ENCODE results near the gene SEMA3F. TPM values are rescaled to one million over a fixed set of nuclear protein-coding genes. Genes with fewer than 3 reads are reported as not detected.

Gene SEMA3F
- polyA plus RNA-seq, 1 experiment: 11.4 TPM

- Histone ChIP-seq H3K4me3 (ENCODE audit: low read depth, low read length) (peak overlapping the region; percentile 76), H3K27me3 (ENCODE audit: control insufficient read depth, insufficient read depth, low read length) (no peaks in the 10 kb centered on the region), H3K36me3 (ENCODE audit: control insufficient read depth, insufficient read depth, low read length) (peaks cover 10% of the 10 kb centered on the region)
- no peak for TF ChIP-seq CTCF (IDR thresholded peaks at IDR 0.05; ENCODE audit: insufficient read depth, low read depth, low read length)
- ChIA-PET POLR2A (interaction anchor here (1.0 kb wide), 1 partner anchor 9 kb away, joined by 4 read pairs; no protein-coding TSS in a partner anchor), CTCF (interaction anchor here (0.6 to 3.8 kb wide), 8 partner anchors 9 to 110 kb away, joined by 3 to 41 read pairs (median 4); no protein-coding TSS in a partner anchor)
- peak; percentile 35 for DNase-seq (ENCODE audit: low read depth)
Observed at GRCh38 chr3:50237754-50238548, 82.8 kb downstream of the SEMA3F start.

GRCh38 chr3:50238549-50239026, 83.5 kb downstream of the SEMA3F start:
- Histone ChIP-seq H3K27me3 (ENCODE audit: control insufficient read depth, insufficient read depth, low read length) (no peaks in the 10 kb centered on the region), H3K4me3 (ENCODE audit: low read depth, low read length) (peak overlapping the region; percentile 76), H3K36me3 (ENCODE audit: control insufficient read depth, insufficient read depth, low read length) (peaks cover 10% of the 10 kb centered on the region)
- CTCF ChIA-PET: interaction anchor here (0.6 to 3.8 kb wide), 7 partner anchors 8 to 85 kb away, joined by 3 to 41 read pairs (median 3); no protein-coding TSS in a partner anchor
- POLR2A ChIA-PET: interaction anchor here (1.0 kb wide), 1 partner anchor 8 kb away, joined by 4 read pairs; no protein-coding TSS in a partner anchor
- DNase-seq (ENCODE audit: low read depth): no peak
- TF ChIP-seq CTCF (IDR thresholded peaks at IDR 0.05; ENCODE audit: insufficient read depth, low read depth, low read length): no peak

Small RNA genes lying within 50 kb of the gene (small RNA-seq; reads per million reads assigned to genes)
- not detected for gene MIR566 (ENCODE audit: insufficient read length, low read depth, low replicate concordance)
- not detected for gene MIR5787 (ENCODE audit: insufficient read length, low read depth, low replicate concordance)

Other genes with a start within 250 kb of the SEMA3F start
- gene MON1A, start 225.5 kb upstream of the SEMA3F start, polyA plus RNA-seq (2011; rRNA removed): 9.5 and 14.1 TPM in 2 replicates
- 33.4 and 46.6 TPM in 2 replicates for gene RBM6, start 215.2 kb upstream of the SEMA3F start, polyA plus RNA-seq (2011; rRNA removed)
- gene RBM5, start 66.4 kb upstream of the SEMA3F start, polyA plus RNA-seq (2011; rRNA removed): 171 and 205 TPM in 2 replicates
- not detected in 2 replicates for gene GNAT1, start 36.3 kb downstream of the SEMA3F start, polyA plus RNA-seq (2011; rRNA removed)
- gene SLC38A3, start 49.9 kb downstream of the SEMA3F start, polyA plus RNA-seq (2011; rRNA removed): 0.17 and 0.22 TPM in 2 replicates
- gene GNAI2, start 80.9 kb downstream of the SEMA3F start, polyA plus RNA-seq (2011; rRNA removed): 574 and 887 TPM in 2 replicates
- 32.7 and 59.0 TPM in 2 replicates for gene SEMA3B, start 113.8 kb downstream of the SEMA3F start, polyA plus RNA-seq (2011; rRNA removed)
- gene LSMEM2, start 123.8 kb downstream of the SEMA3F start, polyA plus RNA-seq (2011; rRNA removed): not detected in 2 replicates
- gene IFRD2, start 137.1 kb downstream of the SEMA3F start, polyA plus RNA-seq (2011; rRNA removed): 22.0 and 56.7 TPM in 2 replicates
- gene HYAL3, start 144.1 kb downstream of the SEMA3F start, polyA plus RNA-seq (2011; rRNA removed): 7.1 and 8.5 TPM in 2 replicates
- gene NAA80, start 144.1 kb downstream of the SEMA3F start, polyA plus RNA-seq (2011; rRNA removed): 3.6 and 5.8 TPM in 2 replicates
- gene HYAL1, start 148.2 kb downstream of the SEMA3F start, polyA plus RNA-seq (2011; rRNA removed): 0.10 and 0.12 TPM in 2 replicates
- gene HYAL2, start 167.4 kb downstream of the SEMA3F start, polyA plus RNA-seq (2011; rRNA removed): 40.4 and 63.2 TPM in 2 replicates
- 33.8 and 38.9 TPM in 2 replicates for gene TUSC2, start 172.9 kb downstream of the SEMA3F start, polyA plus RNA-seq (2011; rRNA removed)
- gene RASSF1, start 185.5 kb downstream of the SEMA3F start, polyA plus RNA-seq (2011; rRNA removed): 55.2 and 80.2 TPM in 2 replicates
- gene ZMYND10, start 190.4 kb downstream of the SEMA3F start, polyA plus RNA-seq (2011; rRNA removed): 0.65 and 1.3 TPM in 2 replicates
- gene NPRL2, start 195.5 kb downstream of the SEMA3F start, polyA plus RNA-seq (2011; rRNA removed): 31.4 and 45.0 TPM in 2 replicates
- 22.3 and 39.3 TPM in 2 replicates for gene CYB561D2, start 195.5 kb downstream of the SEMA3F start, polyA plus RNA-seq (2011; rRNA removed)
- gene TMEM115, start 204.2 kb downstream of the SEMA3F start, polyA plus RNA-seq (2011; rRNA removed): 47.0 and 75.4 TPM in 2 replicates

Measured in BJ (cell line).